ENCODE measurements around the gene FAM174B.

DNA sequence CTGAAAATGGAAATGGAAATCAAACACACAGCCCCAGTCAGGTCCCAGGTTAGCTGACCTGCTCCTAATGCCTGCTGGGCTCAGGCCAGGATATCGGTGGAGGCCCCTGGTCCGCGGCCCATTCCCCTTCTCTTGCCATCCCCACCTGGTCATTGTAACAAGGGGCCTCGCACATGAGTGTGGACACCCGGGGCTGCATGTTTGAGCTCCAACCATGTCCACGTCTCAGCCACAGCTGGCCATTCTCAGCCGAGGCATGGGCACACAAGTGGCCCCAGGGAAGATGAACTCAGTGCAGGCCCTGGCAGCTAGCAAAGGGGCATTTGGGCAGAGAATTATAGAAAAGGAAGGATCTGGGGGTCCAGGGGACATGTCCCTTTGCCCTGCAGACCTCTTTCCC, 41.7 kb downstream of the FAM174B start:
- TF ChIP-seq, protein P1, sequence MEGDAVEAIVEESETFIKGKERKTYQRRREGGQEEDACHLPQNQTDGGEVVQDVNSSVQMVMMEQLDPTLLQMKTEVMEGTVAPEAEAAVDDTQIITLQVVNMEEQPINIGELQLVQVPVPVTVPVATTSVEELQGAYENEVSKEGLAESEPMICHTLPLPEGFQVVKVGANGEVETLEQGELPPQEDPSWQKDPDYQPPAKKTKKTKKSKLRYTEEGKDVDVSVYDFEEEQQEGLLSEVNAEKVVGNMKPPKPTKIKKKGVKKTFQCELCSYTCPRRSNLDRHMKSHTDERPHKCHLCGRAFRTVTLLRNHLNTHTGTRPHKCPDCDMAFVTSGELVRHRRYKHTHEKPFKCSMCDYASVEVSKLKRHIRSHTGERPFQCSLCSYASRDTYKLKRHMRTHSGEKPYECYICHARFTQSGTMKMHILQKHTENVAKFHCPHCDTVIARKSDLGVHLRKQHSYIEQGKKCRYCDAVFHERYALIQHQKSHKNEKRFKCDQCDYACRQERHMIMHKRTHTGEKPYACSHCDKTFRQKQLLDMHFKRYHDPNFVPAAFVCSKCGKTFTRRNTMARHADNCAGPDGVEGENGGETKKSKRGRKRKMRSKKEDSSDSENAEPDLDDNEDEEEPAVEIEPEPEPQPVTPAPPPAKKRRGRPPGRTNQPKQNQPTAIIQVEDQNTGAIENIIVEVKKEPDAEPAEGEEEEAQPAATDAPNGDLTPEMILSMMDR (IDR thresholded peaks at IDR 0.05): no peak
- no peak for TF ChIP-seq POLR2A (IDR thresholded peaks at IDR 0.05)

Data from heart left ventricle (tissue), 13 donors.